HL-60 (cell line): ENCODE results near the gene ZNF496.

Experiments
- DNase-seq, 2 experiments: peaks; one replicate each; pipeline ENCODE4 v3.0.0-alpha.2; 2010 to 2020; ENCODE audit warnings: low read depth in 1 of 2, low spot score in 1 of 2
- H3K27ac ChIP-seq: fragments of 250-450 bp; sonication (Bioruptor Pico); replicated peaks from 2 replicates; pipeline ENCODE4 v1.5.1; 2020; ENCODE audit warnings: mild to moderate bottlenecking, moderate library complexity
- H3K27me3 ChIP-seq: fragments of 250-450 bp; sonication (Bioruptor Pico); 2 replicates; pipeline ENCODE4 v1.5.1; 2021; ENCODE audit warnings: mild to moderate bottlenecking, moderate library complexity; ENCODE audit not compliant: insufficient read depth, poor library complexity, severe bottlenecking
- H3K4me3 ChIP-seq: replicated peaks from 2 replicates; pipeline ENCODE4 v1.5.1; 2011; ENCODE audit warnings: mild to moderate bottlenecking, control low read depth, low read length; ENCODE audit not compliant: insufficient read depth
- GABPA ChIP-seq: IDR thresholded peaks from 2 replicates; pipeline ENCODE4 v1.6.1; 2012; ENCODE audit warnings: low read depth
- POLR2AphosphoS5 ChIP-seq: IDR thresholded peaks from 2 replicates; pipeline ENCODE4 v1.6.1; 2012; ENCODE audit warnings: low read depth
- SPI1 ChIP-seq: IDR thresholded peaks from 2 replicates; pipeline ENCODE4 v1.6.1; 2012; ENCODE audit warnings: low read depth, mild to moderate bottlenecking, borderline replicate concordance
- TF ChIP-seq, protein P1 (sequence below): IDR thresholded peaks from 2 replicates; pipeline ENCODE4 v1.6.1; 2012; ENCODE audit warnings: low read depth; ENCODE audit not compliant: insufficient replicate concordance
- TF ChIP-seq, protein P2 (sequence below): IDR thresholded peaks from one replicate; pipeline ENCODE4 v1.5.1; 2011; ENCODE audit warnings: low read length, control low read depth, inconsistent platforms; ENCODE audit not compliant: insufficient read depth

Gene ZNF496

GRCh38 chr1:247247568-247247967 is 84.1 kb downstream of the ZNF496 start:
- no peaks in the 10 kb centered on the region for H3K27me3 ChIP-seq
- no peak overlapping the region for H3K27ac ChIP-seq
- DNase-seq = no peak
- no peak overlapping the region for H3K4me3 ChIP-seq
- TF ChIP-seq SPI1 (no peak), POLR2AphosphoS5 (no peak), GABPA (no peak)
- TF ChIP-seq, protein P1, sequence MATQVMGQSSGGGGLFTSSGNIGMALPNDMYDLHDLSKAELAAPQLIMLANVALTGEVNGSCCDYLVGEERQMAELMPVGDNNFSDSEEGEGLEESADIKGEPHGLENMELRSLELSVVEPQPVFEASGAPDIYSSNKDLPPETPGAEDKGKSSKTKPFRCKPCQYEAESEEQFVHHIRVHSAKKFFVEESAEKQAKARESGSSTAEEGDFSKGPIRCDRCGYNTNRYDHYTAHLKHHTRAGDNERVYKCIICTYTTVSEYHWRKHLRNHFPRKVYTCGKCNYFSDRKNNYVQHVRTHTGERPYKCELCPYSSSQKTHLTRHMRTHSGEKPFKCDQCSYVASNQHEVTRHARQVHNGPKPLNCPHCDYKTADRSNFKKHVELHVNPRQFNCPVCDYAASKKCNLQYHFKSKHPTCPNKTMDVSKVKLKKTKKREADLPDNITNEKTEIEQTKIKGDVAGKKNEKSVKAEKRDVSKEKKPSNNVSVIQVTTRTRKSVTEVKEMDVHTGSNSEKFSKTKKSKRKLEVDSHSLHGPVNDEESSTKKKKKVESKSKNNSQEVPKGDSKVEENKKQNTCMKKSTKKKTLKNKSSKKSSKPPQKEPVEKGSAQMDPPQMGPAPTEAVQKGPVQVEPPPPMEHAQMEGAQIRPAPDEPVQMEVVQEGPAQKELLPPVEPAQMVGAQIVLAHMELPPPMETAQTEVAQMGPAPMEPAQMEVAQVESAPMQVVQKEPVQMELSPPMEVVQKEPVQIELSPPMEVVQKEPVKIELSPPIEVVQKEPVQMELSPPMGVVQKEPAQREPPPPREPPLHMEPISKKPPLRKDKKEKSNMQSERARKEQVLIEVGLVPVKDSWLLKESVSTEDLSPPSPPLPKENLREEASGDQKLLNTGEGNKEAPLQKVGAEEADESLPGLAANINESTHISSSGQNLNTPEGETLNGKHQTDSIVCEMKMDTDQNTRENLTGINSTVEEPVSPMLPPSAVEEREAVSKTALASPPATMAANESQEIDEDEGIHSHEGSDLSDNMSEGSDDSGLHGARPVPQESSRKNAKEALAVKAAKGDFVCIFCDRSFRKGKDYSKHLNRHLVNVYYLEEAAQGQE = no peak
- TF ChIP-seq, protein P2, sequence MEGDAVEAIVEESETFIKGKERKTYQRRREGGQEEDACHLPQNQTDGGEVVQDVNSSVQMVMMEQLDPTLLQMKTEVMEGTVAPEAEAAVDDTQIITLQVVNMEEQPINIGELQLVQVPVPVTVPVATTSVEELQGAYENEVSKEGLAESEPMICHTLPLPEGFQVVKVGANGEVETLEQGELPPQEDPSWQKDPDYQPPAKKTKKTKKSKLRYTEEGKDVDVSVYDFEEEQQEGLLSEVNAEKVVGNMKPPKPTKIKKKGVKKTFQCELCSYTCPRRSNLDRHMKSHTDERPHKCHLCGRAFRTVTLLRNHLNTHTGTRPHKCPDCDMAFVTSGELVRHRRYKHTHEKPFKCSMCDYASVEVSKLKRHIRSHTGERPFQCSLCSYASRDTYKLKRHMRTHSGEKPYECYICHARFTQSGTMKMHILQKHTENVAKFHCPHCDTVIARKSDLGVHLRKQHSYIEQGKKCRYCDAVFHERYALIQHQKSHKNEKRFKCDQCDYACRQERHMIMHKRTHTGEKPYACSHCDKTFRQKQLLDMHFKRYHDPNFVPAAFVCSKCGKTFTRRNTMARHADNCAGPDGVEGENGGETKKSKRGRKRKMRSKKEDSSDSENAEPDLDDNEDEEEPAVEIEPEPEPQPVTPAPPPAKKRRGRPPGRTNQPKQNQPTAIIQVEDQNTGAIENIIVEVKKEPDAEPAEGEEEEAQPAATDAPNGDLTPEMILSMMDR = no peak
